HUES48 (cell line): ENCODE results near the gene LARP4B.
"Not testable (repeated sequence)": the region's sequence is repeated elsewhere in the genome, so short reads cannot be mapped to it uniquely, and the experiment has no call there.

Source experiments
- H3K27ac ChIP-seq: one replicate; pipeline ENCODE4 v1.7.0; 2013; ENCODE audit warnings: low read depth, low read length, inconsistent platforms
- H3K27me3 ChIP-seq: 2 replicates; pipeline ENCODE4 v1.6.1; 2013; ENCODE audit warnings: mild to moderate bottlenecking, low read length; ENCODE audit not compliant: control insufficient read depth, insufficient read depth
- H3K36me3 ChIP-seq: 2 replicates; pipeline ENCODE4 v1.6.1; 2013; ENCODE audit warnings: low read length; ENCODE audit not compliant: control insufficient read depth, insufficient read depth
- H3K4me1 ChIP-seq: 2 replicates; pipeline ENCODE4 v1.6.1; 2013; ENCODE audit warnings: mild to moderate bottlenecking, low read length; ENCODE audit not compliant: control insufficient read depth, insufficient read depth
- H3K4me3 ChIP-seq: 2 replicates; pipeline ENCODE4 v1.5.1; 2013; ENCODE audit warnings: mild to moderate bottlenecking, low read depth, low read length
- H3K9ac ChIP-seq: 2 replicates; pipeline ENCODE4 v1.6.1; 2013; ENCODE audit warnings: mild to moderate bottlenecking, low read depth, low read length, moderate library complexity
- H3K9me3 ChIP-seq: 2 replicates; pipeline ENCODE4 v1.6.1; 2013; ENCODE audit warnings: low read length; ENCODE audit not compliant: control insufficient read depth, insufficient read depth

Gene LARP4B

GRCh38 chr10:938941-939678 is 7.6 kb upstream of the LARP4B start:
- Histone ChIP-seq H3K27me3 (no peaks in the 10 kb centered on the region), H3K9ac (no peak overlapping the region), H3K36me3 (no peaks in the 10 kb centered on the region), H3K4me3 (no peak overlapping the region), H3K27ac (no peak overlapping the region), H3K9me3 (no peaks in the 10 kb centered on the region), H3K4me1 (no peaks in the 10 kb centered on the region)

- no peak overlapping the region for H3K9ac ChIP-seq
- no peaks in the 10 kb centered on the region for H3K9me3 ChIP-seq
- H3K27ac ChIP-seq, result no peak overlapping the region
- H3K4me3 ChIP-seq, result no peak overlapping the region
- no peaks in the 10 kb centered on the region for H3K36me3 ChIP-seq
- H3K4me1 ChIP-seq, result peaks cover 2% of the 10 kb centered on the region
- H3K27me3 ChIP-seq, result no peaks in the 10 kb centered on the region
Measured at GRCh38 chr10:934746-935406, 3.4 kb upstream of the LARP4B start.

GRCh38 chr10:934165-934564 is 2.7 kb upstream of the LARP4B start:
- not testable (repeated sequence) for H3K4me1 ChIP-seq, H3K27me3 ChIP-seq, H3K4me3 ChIP-seq, H3K36me3 ChIP-seq, H3K9ac ChIP-seq, H3K9me3 ChIP-seq, H3K27ac ChIP-seq

- Histone ChIP-seq H3K36me3 (no peaks in the 10 kb centered on the region), H3K4me3 (no peak overlapping the region), H3K27me3 (no peaks in the 10 kb centered on the region), H3K9ac (no peak overlapping the region), H3K4me1 (peaks cover 21% of the 10 kb centered on the region), H3K27ac (peak overlapping the region; percentile 40), H3K9me3 (no peaks in the 10 kb centered on the region)
Measured at GRCh38 chr10:932589-932988, 1.1 kb upstream of the LARP4B start.

GRCh38 chr10:930625-931325 is 730 bp downstream of the LARP4B start:
- Histone ChIP-seq H3K4me1 (peaks cover 34% of the 10 kb centered on the region), H3K9ac (peak overlapping the region; percentile 67), H3K36me3 (no peaks in the 10 kb centered on the region), H3K9me3 (no peaks in the 10 kb centered on the region), H3K27ac (peak overlapping the region; percentile 94), H3K27me3 (no peaks in the 10 kb centered on the region), H3K4me3 (peak overlapping the region; percentile 77)

GRCh38 chr10:929960-930624 is 1.4 kb downstream of the LARP4B start:
- Histone ChIP-seq H3K36me3 (peaks cover under 1% of the 10 kb centered on the region; the same call in 1 of the 2 replicates), H3K9me3 (no peaks in the 10 kb centered on the region), H3K27ac (peak overlapping the region; percentile 78), H3K27me3 (no peaks in the 10 kb centered on the region), H3K9ac (peak overlapping the region; percentile 67), H3K4me1 (peaks cover 35% of the 10 kb centered on the region), H3K4me3 (peak overlapping the region; percentile 77)

GRCh38 chr10:927131-927530 is 4.4 kb downstream of the LARP4B start:
- Histone ChIP-seq H3K4me3 (no peak overlapping the region), H3K36me3 (peaks cover 15% of the 10 kb centered on the region; the same call in 1 of the 2 replicates), H3K9ac (no peak overlapping the region), H3K4me1 (peaks cover 37% of the 10 kb centered on the region), H3K27me3 (no peaks in the 10 kb centered on the region), H3K27ac (no peak overlapping the region), H3K9me3 (no peaks in the 10 kb centered on the region)

GRCh38 chr10:926075-926698 is 5.3 kb downstream of the LARP4B start:
- Histone ChIP-seq H3K27ac (no peak overlapping the region), H3K9me3 (no peaks in the 10 kb centered on the region), H3K36me3 (peaks cover 16% of the 10 kb centered on the region; the same call in 1 of the 2 replicates), H3K27me3 (no peaks in the 10 kb centered on the region), H3K9ac (no peak overlapping the region), H3K4me3 (no peak overlapping the region), H3K4me1 (peaks cover 37% of the 10 kb centered on the region)

- Histone ChIP-seq H3K4me1 (peaks cover 31% of the 10 kb centered on the region), H3K4me3 (no peak overlapping the region), H3K36me3 (peaks cover 16% of the 10 kb centered on the region; the same call in 1 of the 2 replicates)
Measured at GRCh38 chr10:924524-924859, 7.0 kb downstream of the LARP4B start.

GRCh38 chr10:923844-924523 is 7.5 kb downstream of the LARP4B start:
- Histone ChIP-seq H3K4me3 (no peak overlapping the region), H3K9ac (no peak overlapping the region), H3K9me3 (no peaks in the 10 kb centered on the region), H3K27ac (no peak overlapping the region), H3K27me3 (no peaks in the 10 kb centered on the region), H3K4me1 (peaks cover 26% of the 10 kb centered on the region), H3K36me3 (peaks cover 16% of the 10 kb centered on the region; the same call in 1 of the 2 replicates)

More at GRCh38 chr10:924524-924859, 7.0 kb downstream of the LARP4B start:
- Histone ChIP-seq H3K9ac (no peak overlapping the region), H3K27ac (no peak overlapping the region), H3K9me3 (no peaks in the 10 kb centered on the region), H3K27me3 (no peaks in the 10 kb centered on the region)
